MV-4-11 (cell line): Measurements from ENCODE around the gene PLEKHA7.

Source experiments
- DNase-seq: peaks from one replicate; lab custom pipeline; 2025; lab: John Stamatoyannopoulos, UW

Gene PLEKHA7

DNA sequence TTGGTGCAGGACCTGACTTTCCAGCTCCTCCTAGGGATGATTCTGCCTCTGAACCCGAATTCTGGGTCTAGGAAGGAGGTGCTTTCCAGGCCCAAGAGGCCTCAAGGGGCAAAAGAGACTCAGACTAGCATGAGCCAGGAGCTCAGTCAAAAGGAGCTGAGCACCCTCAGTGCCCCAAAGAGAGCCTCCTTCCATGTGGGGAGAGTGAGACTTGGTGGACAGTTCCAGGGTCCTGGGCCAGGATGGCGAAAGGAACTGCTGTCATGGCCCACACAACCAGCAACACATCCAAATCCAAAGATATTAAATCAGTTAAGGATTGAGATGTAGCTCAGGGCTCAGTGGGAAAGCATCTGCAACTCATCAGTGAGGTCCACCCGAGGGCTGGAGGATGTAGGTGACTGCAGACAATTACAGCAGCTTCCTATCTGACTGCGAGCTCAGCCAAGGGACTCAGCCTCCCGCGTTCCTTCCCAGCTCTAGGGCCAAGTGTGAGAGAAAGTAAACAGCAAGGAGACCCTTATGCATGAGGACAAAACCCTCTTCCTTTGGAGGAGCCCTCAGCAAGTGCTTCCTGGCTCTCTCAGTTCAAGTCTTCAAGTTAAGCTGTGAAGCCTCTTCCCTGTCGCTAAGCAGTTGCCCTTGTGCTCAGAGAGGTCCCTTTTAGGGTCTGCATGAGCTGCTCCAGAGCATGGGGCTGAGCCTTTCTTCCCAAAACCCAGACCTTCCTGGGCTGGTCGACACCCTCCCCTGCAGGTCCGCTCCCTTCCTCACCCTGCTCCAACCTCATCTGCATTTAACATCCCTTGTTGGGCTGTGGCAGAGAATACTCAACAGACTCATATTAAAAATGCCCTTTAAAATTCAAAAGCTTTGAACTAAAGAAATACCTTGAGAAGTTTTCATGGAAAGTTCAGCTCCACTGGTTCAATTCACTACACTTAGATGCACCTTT, 240.0 kb downstream of the PLEKHA7 start:
- no peak for DNase-seq

DNA sequence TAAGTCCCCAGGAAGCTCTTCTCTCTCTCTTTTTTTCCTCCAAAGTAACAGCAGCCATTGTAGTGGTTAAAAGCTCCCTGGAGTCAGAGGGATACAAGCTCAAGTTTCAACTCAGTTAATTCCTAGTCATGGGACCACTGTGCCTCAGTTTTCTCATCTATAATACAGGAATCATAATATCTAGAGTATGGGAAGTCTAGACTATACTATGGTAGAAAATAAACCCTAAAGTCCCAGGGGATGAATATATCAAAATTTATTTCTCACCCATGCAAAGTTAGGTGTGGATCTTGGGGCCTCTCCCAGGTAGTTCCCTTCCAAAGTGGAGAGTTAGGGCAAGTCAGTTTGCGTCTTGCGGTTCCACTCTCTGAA, 242.1 kb downstream of the PLEKHA7 start:
- no peak for DNase-seq

DNA sequence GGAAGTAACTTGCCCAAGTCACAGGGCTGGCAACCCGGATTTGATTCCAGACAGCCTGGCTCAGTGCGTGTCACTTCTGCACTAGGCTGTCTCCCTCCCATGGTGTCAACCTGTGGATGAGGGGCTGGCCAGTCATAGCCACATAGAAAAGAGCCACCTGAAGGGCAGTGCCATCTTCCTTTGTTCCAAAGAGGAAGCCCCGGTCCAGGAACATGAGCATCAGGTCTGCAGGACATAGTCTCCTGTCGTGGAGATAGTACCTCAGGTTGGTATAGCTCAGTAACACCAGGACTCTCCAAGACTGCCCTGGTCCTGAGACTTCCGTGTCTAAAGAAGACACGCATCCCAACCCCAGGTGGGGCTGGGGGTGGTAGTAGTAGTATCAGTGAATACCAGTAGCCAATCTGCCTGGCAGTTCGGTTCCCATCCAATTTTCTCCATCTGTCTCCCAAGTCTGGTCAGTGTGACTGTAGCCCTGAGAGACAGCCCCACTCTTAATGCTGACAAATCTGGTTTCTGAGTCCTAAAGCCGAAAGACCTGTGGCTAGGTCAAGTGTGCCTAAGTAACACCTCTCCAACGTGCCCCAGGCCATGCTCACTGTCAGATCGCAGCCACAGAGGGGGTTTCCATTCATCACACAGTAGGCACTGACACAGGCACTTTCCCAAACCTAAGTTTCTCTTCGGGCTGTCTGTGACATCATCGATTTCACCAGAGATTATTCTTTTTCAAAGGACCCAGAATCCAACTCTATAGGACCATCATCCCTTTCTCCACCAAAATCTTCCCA, 242.7 kb downstream of the PLEKHA7 start:
- no peak for DNase-seq

DNA sequence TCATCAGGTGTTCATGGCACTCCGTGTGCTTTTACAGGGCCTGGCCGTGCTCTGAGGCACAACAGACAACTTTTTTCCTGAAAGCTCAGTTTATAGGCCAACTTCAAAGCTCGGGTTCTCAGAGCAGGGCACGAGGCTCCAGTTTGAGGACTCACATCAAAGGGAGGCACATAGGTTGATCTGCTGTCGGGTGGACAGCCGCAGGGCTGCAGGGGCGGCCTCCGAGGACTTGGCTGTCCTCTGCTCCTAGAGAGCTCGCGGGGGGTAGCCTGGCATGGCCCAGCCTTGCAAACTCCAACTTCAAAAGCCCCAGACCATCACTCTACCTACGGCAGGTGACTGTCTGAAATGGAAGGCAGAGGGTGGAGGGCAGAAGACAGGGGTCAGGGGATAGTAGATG, 244.2 kb downstream of the PLEKHA7 start:
- DNase-seq, result no peak

DNA sequence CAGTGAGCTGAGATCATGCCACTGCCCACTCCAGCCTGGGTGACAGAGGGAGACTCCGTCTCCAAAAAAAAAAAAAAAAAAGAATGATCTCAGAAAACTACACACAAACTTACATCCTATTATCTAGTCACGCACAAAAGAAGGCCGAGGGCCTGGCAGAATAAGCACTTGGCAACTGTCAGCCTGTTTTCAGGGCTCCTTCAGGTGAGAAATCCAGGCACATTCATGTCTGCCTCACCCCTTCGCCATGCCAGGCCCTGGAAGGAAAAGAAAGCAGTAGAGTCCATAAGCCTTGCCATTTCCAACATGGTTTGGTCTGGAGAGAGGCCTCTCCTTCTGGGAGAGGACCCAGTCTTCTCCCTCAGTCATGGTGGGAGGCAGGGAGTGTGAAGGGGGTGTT, 244.8 kb downstream of the PLEKHA7 start:
- no peak for DNase-seq

DNA sequence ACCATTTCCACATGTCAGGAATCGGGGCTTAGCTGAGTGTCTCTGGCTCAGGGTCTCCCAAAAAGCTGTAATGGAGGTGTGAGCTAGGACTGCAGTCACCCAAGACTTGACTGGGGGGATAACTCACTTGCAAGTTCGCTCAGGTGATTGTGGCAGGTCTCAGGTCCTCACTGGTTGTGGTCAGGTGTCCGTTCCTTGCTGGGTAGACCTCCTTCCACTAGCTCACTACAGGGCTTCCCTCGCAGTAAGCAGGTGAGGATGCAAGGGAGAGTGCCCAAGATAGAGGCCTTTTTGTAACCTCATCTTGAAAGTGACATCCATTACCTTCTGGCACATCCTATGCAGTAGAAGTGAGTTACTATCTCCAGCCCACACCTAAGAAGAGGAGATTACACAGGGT, 246.3 kb downstream of the PLEKHA7 start:
- no peak for DNase-seq

DNA sequence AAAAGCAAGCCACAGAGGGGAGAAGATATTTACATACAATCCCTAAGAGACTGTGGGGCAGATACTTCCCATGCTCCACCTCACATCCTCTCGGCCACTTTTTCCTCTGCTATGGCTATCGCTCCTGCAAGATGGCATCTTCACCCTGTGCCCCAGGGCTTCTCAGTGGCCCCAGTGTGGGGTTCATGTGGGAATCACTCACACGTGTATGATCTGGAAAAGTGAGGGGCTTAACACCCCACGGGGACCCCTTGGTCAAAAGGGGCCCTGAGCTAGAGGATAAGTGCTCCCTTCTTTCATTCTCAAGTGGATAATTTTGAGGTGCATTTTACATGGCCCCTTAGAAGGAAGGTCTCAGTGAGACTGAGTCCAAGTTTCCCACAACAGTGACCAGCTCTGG, 247.1 kb downstream of the PLEKHA7 start:
- DNase-seq, result no peak

DNA sequence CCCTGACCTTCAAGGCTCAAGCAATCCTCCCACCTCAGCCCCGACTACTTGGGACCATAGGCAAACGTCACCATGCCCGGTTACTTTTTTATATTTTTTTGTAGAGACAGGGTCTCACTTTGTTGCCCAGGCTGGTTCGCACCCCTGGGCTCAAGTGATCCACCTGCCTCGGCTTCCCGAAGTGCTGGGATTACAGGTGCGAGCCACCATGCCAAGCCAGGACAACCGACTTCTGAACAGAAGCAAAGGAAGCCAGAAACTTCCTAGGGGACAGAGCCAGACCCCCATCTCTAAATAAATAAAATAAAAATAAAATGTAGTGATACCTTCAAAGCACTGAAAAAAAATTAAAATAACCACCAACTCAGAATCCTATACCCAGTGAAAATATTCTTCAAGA, 249.3 kb downstream of the PLEKHA7 start:
- DNase-seq, result no peak

DNA sequence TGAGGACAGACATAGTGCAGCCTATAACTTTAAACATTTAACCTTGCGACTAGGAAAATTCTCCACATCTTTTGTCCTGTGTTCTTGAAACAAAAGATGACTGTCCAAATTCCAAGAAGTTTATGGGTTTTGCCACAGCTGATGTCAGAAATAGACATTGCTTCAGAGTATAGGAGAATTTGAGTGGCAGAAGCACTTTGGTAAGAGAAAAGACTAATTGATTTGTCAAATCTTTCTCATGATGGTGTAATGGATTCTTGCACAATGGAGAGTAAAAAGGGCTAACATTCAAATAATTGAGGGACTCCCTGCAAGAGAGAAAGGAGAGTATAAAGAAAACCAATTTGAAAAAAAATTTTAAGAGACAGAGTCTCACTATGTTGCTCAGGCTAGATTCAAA, 250.5 kb downstream of the PLEKHA7 start:
- peak; percentile 26 for DNase-seq

DNA sequence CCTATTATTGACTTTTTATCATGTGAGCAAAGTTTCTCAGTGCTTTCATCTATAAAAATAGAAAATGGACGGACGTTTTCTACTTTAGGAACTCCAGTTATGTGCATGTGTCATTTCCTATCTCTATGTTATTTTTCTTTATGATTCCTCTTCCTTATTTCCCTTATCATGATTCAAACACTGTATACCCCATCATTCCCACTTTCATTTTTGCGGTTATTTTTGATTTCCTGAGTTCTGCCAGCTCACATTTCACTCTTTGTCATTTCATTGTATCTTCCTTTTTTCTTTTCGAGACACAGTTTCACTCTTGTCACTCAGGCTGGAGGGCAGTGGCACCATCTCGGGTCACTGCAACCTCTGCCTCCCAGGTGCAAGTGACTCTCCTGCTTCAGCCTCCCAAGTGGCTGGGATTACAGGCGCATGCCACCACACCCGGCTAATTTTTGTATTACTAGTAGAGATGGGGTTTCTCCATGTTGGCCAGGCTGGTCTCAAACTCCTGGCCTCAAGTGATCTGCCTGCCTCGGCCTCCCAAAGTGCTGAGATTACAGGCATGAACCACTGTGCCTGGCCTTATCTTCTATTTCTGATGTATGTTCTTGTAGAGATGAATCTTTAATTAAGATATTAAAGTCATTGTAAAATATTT, 254.2 kb downstream of the PLEKHA7 start:
- DNase-seq, result peak; percentile 77

DNA sequence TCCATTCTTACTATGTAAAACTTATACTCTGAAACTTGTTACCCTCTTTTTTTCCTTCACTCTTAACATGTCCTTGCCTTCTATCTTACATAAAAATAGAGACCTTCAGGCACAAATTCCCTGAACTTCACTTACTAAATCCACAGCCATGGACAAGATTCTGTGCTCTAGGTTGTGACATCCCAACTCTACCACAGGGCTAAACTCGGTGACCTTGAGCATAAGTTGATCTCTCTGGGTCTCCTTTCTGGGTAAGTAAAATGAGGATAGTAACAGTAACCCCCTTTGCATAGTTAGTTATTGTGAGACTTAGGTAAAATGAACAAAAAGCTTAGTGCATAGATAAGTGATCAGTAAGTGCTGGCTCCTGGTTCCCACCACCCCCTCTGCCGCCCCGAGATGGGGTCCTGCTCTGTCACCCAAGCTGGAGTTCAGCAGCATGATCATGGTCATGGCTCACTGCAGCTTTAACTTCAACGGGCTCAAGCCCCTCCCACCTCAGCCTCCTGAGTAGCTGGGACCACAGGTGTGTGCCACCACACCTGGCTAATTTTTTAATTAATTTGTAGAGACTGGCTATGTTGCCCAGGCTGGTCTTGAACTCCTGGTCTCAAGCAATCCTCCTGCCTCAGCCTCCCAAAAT, 255.7 kb downstream of the PLEKHA7 start:
- no peak for DNase-seq

DNA sequence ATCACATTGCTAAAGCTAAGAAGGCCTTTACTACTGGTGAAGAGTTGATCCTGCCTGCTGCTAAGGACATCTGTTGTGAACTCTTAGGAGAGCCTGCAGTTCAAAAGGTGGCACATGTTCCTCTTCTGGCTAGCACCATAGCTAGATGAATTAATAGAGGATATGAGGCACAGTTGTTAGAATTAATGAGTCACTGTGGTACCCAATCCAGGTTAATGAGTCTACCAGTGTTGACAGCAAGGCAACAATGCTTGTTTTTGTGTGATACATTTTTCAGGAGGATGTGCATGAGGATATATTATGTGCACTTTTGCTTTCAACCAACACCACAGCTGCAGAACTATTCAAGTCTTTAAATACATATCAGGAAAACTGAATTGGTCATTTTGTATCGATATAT, 263.8 kb downstream of the PLEKHA7 start:
- DNase-seq, result no peak

DNA sequence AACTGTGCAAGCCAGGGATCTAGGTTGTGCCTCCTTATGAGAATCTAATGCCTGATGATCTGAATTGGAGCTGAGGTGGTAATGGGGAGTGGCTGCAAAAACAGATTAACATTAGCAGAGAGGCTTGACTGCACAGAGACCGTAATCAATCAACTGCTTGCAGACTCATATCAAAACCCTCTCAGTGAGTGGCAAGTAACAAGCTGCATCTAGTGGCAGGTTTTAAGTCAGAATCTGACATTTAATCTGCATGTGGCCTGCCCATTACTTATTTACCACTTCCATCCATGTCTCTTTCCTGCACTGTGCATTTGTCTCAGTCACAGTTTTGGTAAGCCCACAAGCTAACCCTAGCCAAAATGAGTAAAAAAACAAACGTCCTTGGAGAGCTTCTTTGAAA, 264.5 kb downstream of the PLEKHA7 start:
- no peak for DNase-seq

DNA sequence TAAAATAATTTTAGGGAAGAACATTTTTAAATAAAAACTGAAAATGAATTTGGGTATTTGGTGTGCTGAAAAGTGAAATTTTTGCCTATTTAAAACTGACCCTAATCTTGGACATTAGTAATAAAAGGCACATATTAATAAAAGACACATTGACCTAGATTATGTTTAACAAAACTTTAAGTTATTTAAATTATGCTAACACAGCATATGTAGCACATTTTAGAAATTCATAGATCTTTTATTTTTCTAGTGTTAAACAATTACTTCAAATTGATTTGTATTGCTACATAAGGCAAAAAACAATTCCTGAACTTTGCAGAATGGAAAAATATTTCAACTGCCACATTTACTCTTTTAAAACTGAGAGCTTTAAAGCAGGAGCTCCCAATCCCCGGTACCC, 265.1 kb downstream of the PLEKHA7 start:
- DNase-seq, result no peak

DNA sequence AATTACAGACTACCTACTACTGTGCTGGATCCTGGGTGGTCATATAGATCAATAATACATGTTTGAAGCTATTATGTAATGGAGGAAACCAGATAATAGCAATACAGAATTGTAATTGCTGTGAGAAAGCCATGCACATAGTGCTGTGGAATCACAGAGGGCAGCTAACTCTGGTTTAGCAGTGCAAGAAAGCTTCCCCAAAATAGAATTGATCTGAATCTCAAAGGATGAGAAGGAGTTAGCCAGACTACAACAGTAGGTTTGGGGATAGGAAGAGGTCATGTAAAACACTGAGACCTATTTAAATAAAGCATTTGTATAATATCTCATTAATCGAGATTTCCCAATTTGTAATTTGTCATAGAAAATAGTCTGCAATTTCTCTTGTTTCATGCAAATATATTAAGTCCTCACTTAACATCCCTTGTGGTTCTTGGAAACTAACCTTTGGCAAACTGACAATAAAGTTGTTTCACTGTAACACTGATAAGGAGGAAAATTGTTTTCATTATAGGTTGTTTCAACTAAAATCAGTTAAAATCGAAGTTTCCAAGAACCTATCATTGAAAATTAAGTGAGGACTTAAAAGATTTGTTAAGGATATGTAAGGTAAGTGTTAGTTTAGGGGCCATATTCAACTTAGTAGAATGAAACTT, 268.1 kb downstream of the PLEKHA7 start:
- DNase-seq, result no peak

DNA sequence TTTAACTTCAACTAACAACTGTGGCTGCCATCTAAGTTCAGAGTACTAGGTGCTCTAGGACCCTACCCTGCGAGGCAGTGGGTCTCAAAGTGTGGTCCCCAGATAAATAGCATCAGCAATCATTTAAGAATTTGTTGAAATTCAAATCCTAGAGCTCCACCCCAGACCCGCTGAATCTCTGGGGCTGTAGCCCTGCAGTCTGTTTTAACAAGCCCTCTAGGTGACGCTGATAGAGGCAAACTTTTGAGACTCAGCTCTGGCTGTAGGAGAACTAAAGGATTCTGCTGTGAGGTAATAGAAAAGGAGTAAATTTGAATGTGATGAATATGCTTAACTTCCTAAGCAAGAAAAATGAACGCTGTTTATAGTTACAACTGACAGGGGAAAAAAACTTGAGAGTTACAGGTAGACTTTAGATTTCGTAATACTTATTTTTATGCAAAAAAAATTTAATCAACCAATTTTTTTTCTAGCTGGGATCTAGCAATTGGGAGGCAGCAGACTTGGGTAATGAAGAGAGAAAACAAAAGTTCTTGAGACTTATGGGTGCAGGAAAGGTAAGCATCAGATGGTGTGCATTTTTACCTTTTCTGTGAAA, 270.0 kb downstream of the PLEKHA7 start:
- DNase-seq, result no peak

DNA sequence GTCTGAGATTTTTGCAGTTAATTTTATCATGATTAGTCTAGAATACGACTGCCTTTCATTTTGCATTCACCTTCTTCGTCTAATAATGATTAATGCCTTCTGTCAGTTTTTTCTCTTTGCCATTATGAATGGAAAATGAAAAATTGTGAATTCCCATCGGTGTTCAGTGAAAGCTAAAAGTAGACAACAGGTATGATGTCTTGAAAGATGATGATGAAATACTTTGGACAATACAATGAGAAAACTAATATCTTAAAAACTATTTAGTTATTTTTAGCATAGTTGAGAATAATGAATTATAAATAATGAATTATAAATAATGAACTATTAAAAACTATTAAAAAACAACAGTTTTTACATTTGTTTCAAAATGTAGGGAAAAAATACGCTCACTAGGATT, 270.7 kb downstream of the PLEKHA7 start:
- no peak for DNase-seq

DNA sequence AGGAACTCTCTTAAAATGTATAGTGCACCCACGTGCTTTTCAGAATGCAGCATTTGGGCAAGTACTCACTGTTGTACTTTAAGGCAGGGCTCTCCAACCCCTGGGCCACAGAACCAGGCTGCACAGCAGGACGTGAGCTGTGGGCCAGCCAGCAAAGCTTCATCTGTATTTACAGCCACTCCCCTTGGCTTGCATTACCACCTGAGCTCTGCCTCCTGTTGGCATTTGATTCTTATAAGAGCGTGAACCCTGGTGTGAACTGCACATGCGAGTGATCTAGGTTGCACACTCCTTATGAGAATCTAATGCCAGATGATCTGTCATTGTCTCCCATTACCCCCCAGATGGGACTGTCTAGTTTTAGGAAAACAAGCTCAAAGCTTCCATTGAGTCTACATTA, 272.7 kb downstream of the PLEKHA7 start:
- no peak for DNase-seq

DNA sequence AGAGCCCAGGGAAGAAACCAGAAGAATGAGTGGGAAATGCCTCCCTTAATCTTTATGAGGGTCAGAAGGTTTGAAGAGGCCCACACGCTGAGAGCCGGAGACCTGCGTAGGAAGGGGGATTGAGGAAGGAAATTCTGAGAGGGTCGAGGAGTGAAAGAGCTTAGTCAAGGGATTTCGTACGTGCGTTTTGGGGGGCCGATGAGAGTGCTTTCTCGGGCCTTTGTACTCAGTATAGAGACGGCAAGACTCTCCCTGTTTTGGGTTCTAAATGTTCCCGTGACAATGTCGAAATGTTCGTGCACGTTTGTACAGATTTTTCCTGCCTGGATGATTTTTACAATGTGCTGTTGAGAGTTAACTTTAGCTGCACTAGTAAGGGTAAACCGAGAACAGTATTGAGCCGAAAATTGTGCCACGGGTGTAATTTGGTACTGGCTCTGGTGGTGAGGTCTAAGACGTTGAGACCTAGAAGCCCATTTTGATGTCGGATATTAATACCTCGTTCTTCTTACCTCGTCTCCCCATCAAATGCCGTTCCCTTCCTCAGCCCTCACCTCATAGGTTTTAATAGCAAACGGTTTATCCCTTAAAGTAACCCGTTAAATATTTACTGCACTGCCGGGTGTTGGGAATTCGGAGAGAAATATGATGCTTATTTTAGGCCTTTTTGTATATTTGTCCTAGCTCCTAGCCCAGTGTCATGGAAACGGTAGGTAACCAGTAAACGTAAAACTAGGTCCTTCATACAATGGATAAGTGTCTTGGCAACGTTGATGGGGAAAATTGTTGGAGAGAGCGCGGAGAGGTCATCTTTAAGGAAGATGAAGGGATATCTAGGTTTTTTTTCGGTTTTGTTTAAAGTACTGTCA, 275.0 kb downstream of the PLEKHA7 start:
- no peak for DNase-seq

DNA sequence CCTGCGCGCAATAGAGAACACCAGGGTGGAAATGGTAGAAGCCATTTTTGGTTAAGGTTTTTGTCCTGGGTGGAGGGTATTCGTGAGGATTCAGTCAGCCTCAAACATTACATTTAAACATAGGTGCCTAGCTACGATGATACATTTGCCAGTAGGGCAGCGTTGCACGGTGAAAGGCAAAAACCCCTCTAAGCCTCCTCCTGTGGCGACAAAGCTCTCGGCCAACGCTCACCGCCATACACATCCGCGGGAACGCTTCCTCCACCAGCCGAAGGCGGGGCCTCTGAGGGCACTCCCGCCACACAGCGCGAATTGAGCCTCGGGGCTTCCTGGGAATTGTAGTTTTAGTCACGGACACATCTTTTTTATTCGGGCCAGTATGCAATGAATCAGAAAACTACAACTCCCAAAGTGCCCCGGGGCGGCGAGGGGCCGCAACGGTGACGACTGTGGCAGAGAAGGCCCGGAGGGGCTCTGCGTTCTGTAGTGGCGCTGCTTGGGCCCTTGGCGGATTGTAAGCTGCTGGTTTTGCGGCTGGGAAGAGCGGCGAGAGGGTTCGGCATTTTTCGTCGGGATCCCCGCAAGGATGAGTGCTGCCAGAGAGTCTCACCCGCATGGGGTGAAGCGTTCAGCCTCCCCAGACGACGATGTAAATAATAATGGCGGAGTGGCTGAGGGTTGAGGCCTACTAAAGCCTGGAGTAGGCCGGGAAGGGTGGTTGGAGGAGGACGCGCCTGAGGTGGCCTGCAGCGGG, 275.8 kb downstream of the PLEKHA7 start, which contains the start of gene C11orf58:
Gene C11orf58, plus strand, starts transcription at position 455 of the 754 bp plus-strand sequence. Its CDS starts 132 bp downstream, at position 587.
- peak; percentile 96 for DNase-seq
